NB4 (cell line): ENCODE measurements around the gene ARSK.

Source experiments
- DNase-seq: peaks from one replicate; pipeline ENCODE4 v3.0.0; 2010; ENCODE audit warnings: low read depth
- H3K4me3 ChIP-seq: one replicate; pipeline ENCODE4 v1.5.1; 2011; ENCODE audit warnings: mild to moderate bottlenecking, low read depth, low read length, moderate library complexity
- CTCF ChIP-seq: IDR thresholded peaks from one replicate; pipeline ENCODE4 v1.5.1; 2012; ENCODE audit warnings: low read depth, low read length
- MAX ChIP-seq: IDR thresholded peaks from 2 replicates; pipeline ENCODE4 v1.6.1; 2011; ENCODE audit warnings: low read depth, low read length
- MYC ChIP-seq: IDR thresholded peaks from 2 replicates; pipeline ENCODE4 v1.6.1; 2011; ENCODE audit warnings: low read depth, low read length
- POLR2A ChIP-seq: IDR thresholded peaks from 2 replicates; pipeline ENCODE4 v1.6.1; 2011; ENCODE audit warnings: mild to moderate bottlenecking; ENCODE audit not compliant: insufficient read length; ENCODE audit errors: extremely low read depth

Gene ARSK

GRCh38 chr5:95549030-95549429, 5.9 kb upstream of the ARSK start:
- DNase-seq: no peak

GRCh38 chr5:95554331-95554646, 612 bp upstream of the ARSK start:
- TF ChIP-seq MYC (no peak), POLR2A (no peak), CTCF (no peak), MAX (no peak)
- DNase-seq: no peak
- peak overlapping the region; percentile 71 for H3K4me3 ChIP-seq

More at GRCh38 chr5:95549030-95549429, 5.9 kb upstream of the ARSK start:
- no peak overlapping the region for H3K4me3 ChIP-seq
- TF ChIP-seq MYC (no peak), MAX (no peak), CTCF (no peak), POLR2A (no peak)

- peak overlapping the region; percentile 71 for H3K4me3 ChIP-seq
- peak; percentile 3 for DNase-seq
- TF ChIP-seq MAX (no peak), POLR2A (no peak), CTCF (no peak), MYC (no peak)
These were observed 652 bp downstream of the ARSK start for GRCh38 chr5:95555553-95555952.

GRCh38 chr5:95557841-95558240, 2.9 kb downstream of the ARSK start:
- DNase-seq: no peak
- no peak for TF ChIP-seq MYC
- H3K4me3 ChIP-seq: no peak overlapping the region

- DNase-seq: no peak
- TF ChIP-seq MYC: no peak
- TF ChIP-seq POLR2A: no peak
- no peak for TF ChIP-seq CTCF
- TF ChIP-seq MAX: no peak
These were observed 7.4 kb downstream of the ARSK start for GRCh38 chr5:95562282-95562681.

GRCh38 chr5:95563367-95563766, 8.5 kb downstream of the ARSK start:
- DNase-seq: no peak
- TF ChIP-seq POLR2A: no peak
- TF ChIP-seq MYC: no peak
- no peak for TF ChIP-seq MAX
- no peak for TF ChIP-seq CTCF
- no peak overlapping the region for H3K4me3 ChIP-seq

More at GRCh38 chr5:95562282-95562681, 7.4 kb downstream of the ARSK start:
- H3K4me3 ChIP-seq: no peak overlapping the region
